HG03565 (cell line): Measurements from ENCODE around the gene ZNF831.

Source experiments
- ATAC-seq: cut with Tn5 transposase; IDR thresholded peaks from one replicate; pipeline ENCODE4 v1.9.1; 2021; ENCODE audit warnings: mild to moderate bottlenecking, moderate library complexity; ENCODE audit not compliant: unreplicated experiment

The ZNF831 gene

DNA sequence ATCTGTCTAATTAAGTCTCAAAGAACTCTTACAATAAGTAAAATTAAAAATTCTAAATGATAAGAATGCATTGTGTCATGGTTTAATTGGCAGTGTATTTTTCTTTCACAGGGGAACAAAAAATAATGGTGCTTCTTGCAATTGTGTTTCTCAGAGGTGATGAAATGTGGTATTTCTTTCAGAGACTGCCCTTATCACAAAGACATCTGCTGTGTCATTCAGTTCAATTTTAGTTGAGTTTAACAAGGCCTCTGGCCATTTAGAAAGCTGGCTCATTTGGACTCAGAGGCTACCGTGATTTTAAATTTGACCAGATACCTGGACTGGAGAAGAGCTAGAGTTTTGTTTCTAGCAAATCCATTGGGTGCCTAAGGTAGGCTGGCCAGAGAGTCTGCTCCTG lies 23.6 kb upstream of the ZNF831 start:
- ATAC-seq = no peak

DNA sequence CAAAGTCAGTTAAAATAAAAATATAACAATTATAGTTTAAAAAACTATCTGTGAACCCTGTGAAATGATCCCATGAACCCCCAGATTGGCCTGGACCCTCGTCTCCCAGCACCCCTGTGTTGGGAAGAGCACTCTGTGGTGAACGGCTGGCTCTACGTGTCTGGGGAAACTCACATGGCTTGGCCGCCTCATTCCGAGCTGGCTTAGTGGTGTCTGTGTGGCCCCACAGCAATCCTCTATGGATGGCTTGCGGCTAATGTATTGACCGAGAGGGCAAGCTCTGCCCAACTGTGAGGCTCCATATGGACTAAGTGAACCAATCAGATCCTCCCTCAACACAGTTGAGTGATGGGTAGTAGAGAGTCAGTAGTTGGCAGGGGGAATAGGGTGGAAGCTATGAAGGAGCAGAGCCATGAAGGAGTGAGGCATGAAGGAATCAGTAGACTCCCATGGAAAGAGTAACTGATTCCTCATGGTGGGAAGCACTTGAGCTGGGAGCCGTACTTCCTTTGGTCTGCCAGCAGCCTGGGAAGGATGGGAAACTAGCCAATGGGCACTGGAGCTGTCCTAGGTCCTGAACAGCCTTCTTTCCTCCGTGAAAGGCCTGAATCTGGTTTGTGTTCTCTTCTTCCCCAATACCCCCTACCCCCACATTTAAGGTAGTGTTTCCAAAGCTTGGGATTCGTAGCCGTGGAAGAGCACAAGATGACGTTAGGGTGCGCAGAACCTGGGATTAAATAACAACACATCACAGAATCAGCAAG lies 21.6 kb upstream of the ZNF831 start:
- ATAC-seq = no peak

DNA sequence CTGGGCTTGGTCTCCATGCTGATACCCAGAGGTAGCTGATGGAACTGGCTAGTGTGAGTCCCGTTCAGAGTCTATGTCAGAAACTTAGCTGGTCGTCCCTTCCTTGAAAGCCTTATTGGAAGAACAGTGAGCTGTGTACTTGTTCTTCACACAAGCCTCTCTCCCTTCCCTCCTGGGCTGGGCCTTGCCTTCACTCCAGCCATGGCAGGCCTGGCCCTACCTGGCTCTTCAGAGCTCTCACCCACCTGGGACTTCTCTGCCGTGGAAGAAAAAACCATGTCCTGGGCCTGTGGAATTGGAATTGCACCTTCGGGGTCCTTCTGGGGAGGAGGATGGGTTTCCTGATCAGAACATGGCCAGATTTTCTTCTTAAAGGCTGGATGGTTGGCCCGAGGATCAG lies 20.3 kb upstream of the ZNF831 start:
- no peak for ATAC-seq

DNA sequence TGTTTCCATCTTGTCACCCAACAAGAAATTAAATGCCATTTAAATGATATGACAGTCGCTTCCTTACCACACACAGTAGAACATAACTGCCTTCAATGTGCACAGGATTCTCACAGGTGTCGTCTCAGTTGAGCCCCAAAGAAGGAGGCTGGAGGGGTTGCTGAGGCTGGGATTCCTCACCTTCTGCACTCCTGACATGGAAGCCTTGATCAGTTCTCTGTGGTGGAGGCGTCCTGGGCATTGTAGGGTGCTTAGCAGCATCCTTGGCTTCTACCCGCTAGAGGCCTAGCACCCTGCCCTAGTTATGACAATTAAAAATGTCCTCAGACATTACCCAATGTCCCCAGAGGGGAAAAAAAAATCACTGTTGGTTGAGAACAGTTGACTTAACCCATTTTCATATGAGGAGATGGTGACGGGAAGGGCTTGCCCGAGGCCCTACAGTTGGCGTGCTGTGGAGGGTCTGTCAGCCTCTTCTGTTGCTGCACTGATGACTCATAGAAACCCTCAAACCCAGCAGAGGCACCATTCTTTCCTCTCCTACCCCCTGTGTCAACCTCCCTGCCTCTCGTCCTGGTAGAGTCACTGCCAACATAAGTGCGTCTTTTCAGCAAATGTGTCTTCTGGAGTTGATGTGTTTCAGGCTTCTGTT lies 19.3 kb upstream of the ZNF831 start:
- ATAC-seq = no peak

DNA sequence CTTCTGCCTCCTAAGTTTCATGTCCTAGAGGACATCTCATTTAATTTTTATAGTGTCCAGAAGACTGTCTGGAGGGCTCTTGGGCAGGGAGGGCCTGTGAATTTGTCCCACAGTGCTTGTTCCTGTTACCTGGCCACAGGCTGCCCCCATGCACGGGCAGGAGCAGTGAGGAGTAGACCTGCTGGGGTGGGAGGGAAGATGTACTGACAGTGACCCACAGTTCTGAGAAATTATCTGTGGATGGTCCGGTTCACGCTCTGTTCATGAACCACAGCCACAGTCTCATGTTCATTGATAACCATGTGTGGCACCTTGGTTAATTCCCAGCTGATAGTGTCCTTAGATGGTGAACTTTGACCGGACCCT lies 18.8 kb upstream of the ZNF831 start:
- no peak for ATAC-seq

DNA sequence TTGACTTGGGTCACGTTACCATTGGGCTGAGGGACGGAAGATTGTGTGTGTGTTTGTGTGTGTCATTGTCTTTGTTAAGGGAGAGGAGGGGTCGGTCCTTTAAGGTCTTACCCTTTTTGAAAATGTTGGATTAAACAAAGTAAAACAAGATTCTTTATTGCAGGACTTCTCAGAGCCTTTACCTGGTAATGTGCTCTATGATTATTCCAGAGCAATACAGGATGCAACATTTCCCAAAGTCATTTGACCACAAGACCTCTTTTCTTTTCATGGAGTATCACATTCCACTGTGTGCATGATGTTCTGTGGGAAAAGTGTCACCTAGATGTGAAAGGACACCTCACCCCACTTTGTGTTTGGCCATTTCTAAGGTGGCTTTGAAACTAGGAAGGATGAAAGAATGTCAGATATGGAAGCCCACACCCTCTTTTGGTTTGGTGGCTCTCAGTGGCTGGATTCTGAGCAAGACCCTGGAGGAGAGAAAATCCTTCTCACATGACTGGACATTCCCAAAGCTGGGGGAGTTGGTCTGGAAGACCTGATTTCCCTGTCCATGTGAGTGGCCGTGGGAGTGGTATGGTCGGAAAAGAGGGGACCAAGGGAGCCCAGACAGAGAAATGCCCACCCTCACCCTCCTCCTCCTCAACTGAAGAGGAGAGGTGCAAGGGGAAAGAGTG lies 18.2 kb upstream of the ZNF831 start:
- no peak for ATAC-seq

DNA sequence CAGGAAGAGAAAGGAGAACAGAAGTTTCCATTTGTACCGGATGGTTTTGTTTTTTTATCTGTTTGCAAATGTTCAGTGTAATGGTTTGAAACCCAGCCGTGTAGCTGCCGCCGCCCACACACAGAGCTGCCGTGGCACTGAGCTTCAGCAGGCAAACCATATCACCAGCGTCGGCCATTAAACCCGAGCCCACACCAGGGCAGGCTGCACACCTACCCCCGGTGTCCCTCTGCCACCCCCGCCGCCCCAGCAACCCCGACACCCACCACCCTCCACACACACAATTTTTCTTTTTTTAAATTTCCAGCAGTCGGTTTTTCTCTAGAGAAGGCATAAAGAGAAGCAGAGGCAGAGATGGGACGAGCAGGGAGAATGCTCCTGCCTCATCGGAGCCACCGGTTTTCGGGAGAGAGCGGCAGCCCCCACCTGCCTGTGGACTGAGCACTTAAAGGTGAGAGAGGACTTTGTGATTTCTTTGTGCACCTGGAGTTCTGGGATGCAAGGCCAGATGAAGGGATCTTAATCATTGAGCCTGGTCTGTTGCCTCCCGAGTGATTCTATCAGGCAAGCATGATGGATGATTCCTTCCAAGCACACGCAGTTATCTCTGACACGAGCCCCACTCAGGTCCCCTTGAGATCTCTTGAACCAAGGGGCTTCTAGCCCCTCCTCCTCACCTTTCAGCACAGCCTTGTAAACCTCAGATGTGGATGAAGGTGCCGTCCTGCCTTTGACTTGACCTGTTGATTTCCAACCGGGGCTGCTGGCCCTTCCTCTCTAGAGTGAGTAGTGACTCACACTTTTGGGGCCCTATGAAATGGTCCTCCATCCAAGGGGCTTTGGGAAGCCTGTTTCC lies 17.5 kb upstream of the ZNF831 start:
- ATAC-seq = no peak

DNA sequence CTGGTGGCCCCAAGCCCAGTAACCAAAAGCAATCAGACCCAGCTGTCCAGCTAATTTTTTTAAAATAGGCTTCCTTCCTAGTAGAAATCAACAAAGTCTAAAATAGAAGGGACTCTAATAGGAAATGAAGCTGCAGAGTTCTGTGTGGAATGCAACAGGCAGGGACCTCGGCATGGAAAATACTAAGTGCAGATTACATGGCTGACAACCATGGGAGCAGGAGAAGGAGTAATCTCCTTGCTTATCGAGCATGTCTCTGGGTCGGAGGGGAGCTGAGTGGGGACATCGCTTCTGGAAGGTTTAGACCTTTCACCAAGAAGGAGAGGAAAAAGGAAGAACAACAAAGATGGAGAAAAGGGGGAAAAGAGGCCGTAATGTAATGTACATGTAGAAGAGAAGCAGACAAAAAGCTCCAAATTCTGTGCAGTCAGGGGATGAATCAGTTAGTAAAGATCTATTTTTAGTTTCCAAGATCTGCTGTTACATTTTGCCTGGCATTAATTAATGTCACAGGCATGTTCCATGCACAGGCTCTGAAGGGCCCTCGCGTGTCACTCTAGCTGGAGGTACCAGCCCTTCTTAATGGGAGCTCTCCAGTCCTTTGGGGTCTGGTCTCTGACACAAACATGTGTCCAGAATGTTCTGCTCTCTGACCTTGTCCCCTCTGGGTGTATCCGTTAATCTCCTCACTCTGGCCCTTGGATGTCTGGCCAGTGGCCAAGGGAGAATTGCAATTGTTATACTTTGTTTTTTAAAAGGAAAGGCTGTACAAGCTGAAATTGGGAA lies 16.6 kb upstream of the ZNF831 start:
- ATAC-seq = no peak

DNA sequence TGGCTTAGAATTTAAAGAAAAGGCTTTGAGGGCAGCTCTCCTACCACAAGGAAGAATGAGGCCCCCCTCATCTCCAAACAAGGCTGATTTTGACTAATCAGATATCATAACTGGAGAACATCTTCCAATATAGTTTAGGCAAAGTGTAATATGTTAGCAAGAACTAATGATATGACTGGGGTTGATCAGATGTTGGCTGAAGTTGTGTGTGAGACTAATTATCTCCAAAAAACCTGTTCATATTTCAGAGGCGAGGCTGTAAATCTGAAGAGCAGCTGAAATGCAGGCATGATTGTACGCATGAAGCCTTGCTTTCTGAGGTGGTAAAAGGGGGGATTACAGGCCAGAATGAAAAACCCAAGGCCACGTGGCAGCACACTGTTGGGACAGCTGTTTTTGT lies 16.0 kb upstream of the ZNF831 start:
- no peak for ATAC-seq

DNA sequence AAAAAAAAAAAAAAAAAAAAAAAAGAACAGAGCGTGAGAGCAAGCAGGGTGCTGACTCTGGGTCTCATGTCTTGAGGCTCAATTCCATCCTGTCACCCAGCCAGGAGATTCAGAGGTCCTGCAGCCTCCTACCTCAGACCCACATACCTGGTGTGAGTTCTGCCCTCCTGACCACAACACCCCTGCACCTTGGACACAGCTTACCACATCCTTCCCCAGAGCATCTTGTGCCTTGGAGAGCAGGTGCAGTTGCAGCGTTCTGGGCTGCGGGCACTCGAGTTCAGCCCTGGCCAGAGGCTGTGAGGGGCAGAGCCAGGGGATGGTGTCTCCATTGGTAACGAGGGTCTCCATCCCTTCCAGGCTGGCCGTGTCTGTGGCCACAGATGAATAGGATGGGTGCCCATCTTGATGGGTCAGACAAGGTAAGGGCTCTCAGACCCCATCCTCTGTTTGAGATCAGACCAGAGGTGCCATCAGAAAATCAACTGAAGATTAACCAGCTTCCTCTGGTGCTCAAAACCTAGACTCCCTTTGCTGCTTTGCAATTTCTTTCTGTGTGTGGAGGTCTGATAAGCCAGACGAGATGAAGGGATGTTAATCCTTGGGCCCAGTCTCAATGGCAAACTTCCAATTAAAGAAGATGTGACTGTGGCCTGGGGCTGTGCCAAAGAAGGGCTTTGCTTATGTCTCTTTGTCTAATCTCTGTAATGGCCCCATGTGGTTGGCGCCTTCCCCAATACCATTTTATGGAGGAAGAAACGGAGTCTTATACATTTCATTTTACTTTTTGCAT lies 14.7 kb upstream of the ZNF831 start:
- ATAC-seq = no peak

DNA sequence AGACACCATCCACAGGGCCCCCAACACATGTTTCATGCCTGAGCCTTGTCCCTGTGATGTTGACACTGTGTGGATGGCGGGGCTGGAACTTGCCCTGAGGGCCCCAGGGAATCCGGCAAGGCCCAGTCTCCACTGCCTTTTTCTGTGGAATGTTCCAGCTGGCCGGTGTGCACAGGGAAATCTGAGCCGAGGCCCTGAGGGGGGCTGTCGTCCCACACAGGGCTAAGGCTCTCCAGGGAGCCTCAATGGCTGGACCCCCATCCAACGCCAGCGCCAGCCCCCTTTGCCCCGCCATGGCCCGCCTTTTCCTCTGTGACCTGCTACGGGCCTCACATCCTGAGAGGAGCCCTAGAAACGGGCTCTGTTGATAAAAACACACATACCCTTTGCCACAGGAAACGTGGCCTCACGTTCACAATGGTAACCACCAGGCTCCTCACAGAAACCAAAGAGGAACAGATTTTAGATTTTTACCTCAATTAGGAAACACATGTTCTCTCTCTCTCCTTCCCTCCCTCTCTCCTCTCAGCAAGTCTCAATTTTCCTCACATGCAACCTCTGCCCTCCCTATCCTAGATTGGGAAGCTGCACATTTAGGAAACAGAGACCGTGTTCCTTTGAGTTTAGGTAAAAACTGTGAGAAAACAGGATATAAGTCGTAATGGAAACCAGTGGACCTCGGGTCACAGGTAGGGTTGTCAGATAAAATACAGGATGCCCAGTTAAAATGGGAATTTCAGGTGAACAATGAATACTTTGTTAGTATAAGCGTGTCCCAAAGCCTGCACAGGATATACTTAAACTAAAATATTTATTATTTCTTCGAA lies 13.7 kb upstream of the ZNF831 start:
- ATAC-seq = no peak

DNA sequence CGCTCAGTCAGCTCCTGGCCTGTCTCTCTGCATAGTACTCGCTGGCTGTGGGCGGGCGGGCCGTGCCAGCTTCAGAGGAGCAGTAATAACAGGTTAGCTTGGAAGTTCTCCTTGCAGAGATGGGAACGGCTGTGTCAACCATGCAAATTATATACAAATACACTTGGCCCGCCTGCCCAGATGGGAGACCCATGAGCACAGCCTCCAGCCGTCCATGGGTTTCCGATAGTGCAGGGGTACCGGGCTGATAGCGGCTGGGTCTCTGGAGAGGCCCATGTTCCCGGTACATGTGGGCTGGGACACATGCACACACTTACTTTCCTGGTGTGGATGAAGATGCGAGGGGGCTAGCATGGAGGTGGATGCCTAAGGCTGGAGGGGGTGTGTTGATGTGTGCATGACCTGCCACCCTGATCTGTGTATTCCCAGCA lies 12.8 kb upstream of the ZNF831 start:
- no peak for ATAC-seq

DNA sequence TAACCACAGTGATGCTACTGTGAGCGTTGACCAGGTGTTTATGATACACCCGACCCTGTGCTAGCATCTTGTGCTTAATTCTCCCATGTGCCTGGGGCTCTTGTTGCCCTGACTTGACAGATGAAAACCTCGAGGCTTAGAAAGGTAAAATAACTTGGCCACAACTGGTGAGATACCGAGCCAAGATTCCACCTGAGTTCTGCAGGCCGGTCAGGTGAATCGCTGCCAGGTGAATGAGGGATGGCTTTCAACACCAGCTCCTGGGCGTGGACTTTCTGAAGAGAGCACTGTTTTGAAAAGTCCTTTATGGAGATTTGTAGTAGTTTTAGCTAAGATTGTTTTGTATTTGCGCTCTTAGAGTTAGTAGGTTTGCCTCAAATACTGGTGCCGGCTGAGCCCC lies 12.2 kb upstream of the ZNF831 start:
- ATAC-seq = no peak

DNA sequence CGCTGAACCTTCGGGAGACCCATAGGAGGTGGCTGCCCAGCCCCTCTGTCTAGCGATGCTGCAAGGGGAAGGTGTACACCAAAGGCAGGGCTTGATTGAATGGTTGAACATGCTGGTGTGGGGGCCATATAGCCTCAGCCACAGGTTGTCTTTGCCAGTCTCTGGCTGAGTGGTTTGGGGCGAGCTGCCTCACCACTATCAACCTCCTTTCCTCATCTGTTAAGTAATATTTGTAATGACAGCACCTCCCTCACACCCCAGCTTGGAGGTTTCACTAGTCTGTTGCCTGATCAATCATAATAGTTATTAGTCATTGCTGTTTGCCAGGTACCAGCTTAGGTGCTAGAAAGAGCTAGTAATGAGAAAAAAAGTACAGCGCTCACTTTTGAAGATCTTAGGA lies 11.8 kb upstream of the ZNF831 start:
- ATAC-seq = no peak

DNA sequence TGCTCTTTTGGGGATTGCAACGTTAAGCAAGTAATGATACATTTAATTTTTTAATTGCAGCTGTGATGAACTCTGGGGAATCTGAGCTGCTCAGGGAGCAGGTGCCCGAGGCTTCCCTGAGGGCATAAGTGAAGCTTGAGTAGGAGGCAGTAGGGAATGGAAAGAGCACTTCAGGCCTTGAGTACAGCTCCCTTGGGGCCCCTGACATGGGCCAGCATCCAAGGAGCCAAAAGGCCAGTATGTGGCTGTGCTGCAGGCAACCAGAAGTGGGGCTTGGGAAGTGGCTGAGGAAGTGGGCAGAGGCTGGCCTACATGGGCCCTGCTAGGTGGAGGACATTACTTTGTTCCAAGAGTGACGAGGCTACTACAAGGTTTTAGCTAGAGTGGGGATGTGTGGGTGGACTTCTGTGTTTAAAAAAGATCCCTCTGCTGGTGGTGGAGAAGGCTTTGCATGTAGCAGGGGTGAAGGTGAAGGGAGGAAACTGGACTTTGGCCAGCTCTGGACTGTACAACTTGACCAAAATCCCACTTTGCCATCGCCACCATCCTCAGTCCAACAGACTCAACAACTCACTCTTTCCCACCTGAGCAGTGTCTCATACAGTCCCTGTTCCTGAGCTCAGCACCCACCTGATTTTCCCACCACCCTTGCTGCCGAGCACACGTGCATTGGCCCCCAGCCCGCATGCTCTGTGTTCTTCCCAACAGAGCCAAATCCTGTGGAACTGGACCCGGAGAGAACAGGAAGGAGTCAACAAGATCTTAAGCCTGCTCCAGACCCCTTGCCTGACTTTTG lies 10.9 kb upstream of the ZNF831 start:
- ATAC-seq = no peak

DNA sequence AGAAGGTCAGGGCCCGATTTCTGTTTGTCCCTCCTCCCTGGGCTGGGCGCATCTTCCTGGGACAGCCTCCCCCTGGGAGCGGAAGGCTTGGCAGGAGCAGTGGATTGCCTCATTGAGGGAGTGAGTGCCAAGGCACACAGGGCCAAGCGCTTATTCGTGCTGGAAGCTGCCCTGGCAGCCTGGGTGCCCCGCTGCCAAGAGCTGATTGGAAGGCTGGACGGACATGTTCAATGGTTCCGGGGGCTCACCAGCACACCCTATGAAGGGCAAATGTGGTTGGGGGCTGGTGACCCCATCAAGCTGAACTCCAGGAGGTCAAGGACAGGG lies 10.3 kb upstream of the ZNF831 start:
- ATAC-seq = no peak

DNA sequence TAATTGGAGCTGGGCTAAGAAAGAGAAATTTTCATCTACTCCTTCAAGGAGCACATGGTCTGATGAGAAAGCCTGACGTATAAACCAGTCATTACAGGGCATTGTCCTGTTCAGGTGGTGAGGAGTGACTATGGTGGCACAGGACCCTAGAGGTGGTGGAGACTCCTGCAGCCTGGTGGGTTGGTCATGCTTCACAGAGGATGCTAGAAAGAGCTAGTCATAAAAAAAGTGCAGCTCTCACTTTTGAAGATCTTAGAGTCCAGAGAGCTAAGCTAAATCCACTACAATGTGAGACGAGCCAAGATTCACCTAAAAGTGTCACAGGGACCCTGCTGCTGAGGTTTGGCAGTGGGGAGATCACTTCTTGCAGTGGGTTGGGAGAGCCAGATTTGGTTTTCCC lies 9.8 kb upstream of the ZNF831 start:
- ATAC-seq = no peak

DNA sequence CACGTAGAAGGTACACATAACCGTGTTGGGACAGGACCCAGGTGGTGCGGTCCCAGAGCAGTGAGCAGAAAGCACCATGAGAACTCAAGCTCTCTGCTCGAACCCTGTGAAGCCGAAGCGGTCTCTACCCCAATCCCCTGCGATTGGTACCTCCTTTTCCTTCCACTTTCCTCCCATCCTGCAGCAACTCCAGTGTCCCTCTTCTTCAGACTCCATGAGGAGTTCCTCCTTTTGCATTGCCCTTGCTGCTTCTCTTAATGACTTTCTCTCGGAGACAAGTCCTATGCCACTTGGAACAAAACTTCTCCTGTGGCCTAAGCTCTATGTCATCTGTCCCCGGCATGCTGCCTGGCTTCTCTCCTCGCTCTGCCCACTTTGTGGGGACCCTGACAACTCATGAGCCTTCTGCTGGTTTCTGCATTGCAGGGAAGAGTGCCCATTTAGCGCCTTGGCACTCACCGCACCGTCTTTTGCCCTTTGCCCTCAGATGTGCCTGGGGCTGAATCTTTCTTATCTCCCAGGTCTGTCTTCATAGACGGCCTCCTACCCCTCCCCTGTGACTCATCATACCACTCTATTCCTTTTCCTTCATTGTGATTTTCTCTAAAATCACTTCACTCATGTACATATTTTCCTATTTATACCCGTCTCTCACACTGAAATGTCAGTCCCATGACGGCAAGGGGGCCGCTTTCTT lies 9.2 kb upstream of the ZNF831 start:
- ATAC-seq = no peak
